Lower lobe of right lung (tissue), 2 donors: ENCODE measurements around the gene IMMP2L. TPM values are rescaled to one million over a fixed set of nuclear protein-coding genes. Genes with fewer than 3 reads are reported as not detected.

Experiments used
- ATAC-seq, 2 donors: fragments of 200-7000 bp; cut with Tn5 transposase; one replicate each; pipeline ENCODE4 v1.9.1; 2020 to 2022; ENCODE audit warnings: mild to moderate bottlenecking in 2 of 2, moderate library complexity in 2 of 2
- DNase-seq: peaks from one replicate; pipeline ENCODE4 v3.0.0-alpha.2; 2020
- H3K27ac ChIP-seq: fragments of 200-600 bp; one replicate; pipeline ENCODE4 v1.8.0; 2022
- H3K27me3 ChIP-seq: fragments of 200-600 bp; one replicate; pipeline ENCODE4 v1.8.0; 2022; ENCODE audit warnings: low read depth
- H3K36me3 ChIP-seq: fragments of 200-600 bp; one replicate; pipeline ENCODE4 v1.8.0; 2022; ENCODE audit warnings: mild to moderate bottlenecking
- H3K4me1 ChIP-seq: fragments of 200-600 bp; one replicate; pipeline ENCODE4 v1.8.0; 2022
- H3K4me3 ChIP-seq: fragments of 200-600 bp; one replicate; pipeline ENCODE4 v1.8.0; 2022; ENCODE audit warnings: mild to moderate bottlenecking
- H3K9me3 ChIP-seq: fragments of 200-600 bp; one replicate; pipeline ENCODE4 v1.8.0; 2022
- intact Hi-C: fragments of 100-400 bp; cut with DNase I; formaldehyde crosslinking; loops from one replicate; pipeline ENCODE4 v1.11.0; 2022
- total RNA-seq: library from RNA; stranded (reverse); fragmentation: NEBNext Ultra II Directional; extraction: Animal tissue kit (Norgen Biotek cat#: 25700); gene quantifications from one replicate; pipeline ENCODE4 v1.2.1, GENCODE V29; 2021
- TF ChIP-seq, protein P1 (sequence below): fragments of 200-600 bp; IDR thresholded peaks from one replicate; pipeline ENCODE4 v1.8.0; 2022; ENCODE audit warnings: antibody characterized with exemption, mild to moderate bottlenecking
- donor health status: DM: no; HTN: yes; CAD: no; lungs with severe emphysema.

Gene IMMP2L
- total RNA-seq, 1 donor from 2014 or later = 14.7 TPM

GRCh38 chr7:111424768-111425167, 137.5 kb downstream of the IMMP2L start:
- ATAC-seq (no peak), DNase-seq (no peak)
- no peaks in the 10 kb centered on the region for H3K9me3 ChIP-seq
- H3K36me3 ChIP-seq = no peaks in the 10 kb centered on the region
- H3K27me3 ChIP-seq = no peaks in the 10 kb centered on the region
- H3K4me3 ChIP-seq = no peak overlapping the region
- TF ChIP-seq, protein P1, sequence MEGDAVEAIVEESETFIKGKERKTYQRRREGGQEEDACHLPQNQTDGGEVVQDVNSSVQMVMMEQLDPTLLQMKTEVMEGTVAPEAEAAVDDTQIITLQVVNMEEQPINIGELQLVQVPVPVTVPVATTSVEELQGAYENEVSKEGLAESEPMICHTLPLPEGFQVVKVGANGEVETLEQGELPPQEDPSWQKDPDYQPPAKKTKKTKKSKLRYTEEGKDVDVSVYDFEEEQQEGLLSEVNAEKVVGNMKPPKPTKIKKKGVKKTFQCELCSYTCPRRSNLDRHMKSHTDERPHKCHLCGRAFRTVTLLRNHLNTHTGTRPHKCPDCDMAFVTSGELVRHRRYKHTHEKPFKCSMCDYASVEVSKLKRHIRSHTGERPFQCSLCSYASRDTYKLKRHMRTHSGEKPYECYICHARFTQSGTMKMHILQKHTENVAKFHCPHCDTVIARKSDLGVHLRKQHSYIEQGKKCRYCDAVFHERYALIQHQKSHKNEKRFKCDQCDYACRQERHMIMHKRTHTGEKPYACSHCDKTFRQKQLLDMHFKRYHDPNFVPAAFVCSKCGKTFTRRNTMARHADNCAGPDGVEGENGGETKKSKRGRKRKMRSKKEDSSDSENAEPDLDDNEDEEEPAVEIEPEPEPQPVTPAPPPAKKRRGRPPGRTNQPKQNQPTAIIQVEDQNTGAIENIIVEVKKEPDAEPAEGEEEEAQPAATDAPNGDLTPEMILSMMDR = no peak
- intact Hi-C loops = no loop called here
- H3K4me1 ChIP-seq = no peaks in the 10 kb centered on the region
- no peak overlapping the region for H3K27ac ChIP-seq

GRCh38 chr7:111414374-111414773, 147.9 kb downstream of the IMMP2L start:
- intact Hi-C loops = no loop called here
- no peaks in the 10 kb centered on the region for H3K27me3 ChIP-seq
- H3K36me3 ChIP-seq = no peaks in the 10 kb centered on the region
- H3K4me1 ChIP-seq = no peaks in the 10 kb centered on the region
- TF ChIP-seq, protein P1 = no peak
- no peaks in the 10 kb centered on the region for H3K9me3 ChIP-seq
- ATAC-seq (no peak), DNase-seq (no peak)
- H3K4me3 ChIP-seq = no peak overlapping the region
- H3K27ac ChIP-seq = no peak overlapping the region

DNA sequence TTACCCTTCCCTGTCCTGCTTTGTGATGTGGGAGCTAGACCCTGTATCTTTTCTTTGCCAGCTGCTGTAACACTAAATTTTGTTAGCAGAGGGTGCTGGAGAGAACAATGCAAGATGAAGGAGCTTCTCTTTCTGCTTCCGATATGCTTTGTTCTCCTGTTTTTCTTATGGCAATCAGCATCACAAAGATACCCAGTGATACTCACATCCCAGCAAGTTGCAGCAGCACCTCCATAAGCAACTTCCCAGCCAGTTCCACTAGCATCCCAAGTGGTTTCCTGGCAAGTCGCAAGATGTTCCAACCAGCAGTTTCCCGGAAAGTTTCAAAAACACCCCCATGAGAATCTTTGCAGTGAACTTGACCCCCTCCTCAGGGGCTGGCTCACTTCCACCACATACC, 148.6 kb downstream of the IMMP2L start:
- DNase-seq (no peak), ATAC-seq (no peak)
- no peaks in the 10 kb centered on the region for H3K9me3 ChIP-seq

GRCh38 chr7:111410899-111411298, 151.4 kb downstream of the IMMP2L start:
- ATAC-seq = no peak
- intact Hi-C loops = no loop called here
- TF ChIP-seq, protein P1 = no peak

More for the DNA sequence above, 148.6 kb downstream of the IMMP2L start:
- Histone ChIP-seq H3K36me3 (no peaks in the 10 kb centered on the region), H3K27me3 (no peaks in the 10 kb centered on the region), H3K4me1 (no peaks in the 10 kb centered on the region), H3K4me3 (no peak overlapping the region), H3K27ac (no peak overlapping the region)
- TF ChIP-seq, protein P1 = no peak
- intact Hi-C loops = no loop called here

GRCh38 chr7:111409714-111410422, 152.4 kb downstream of the IMMP2L start:
- H3K9me3 ChIP-seq = no peaks in the 10 kb centered on the region
- no peak overlapping the region for H3K4me3 ChIP-seq
- TF ChIP-seq, protein P1 = no peak
- intact Hi-C loops = no loop called here
- H3K27me3 ChIP-seq = no peaks in the 10 kb centered on the region
- H3K27ac ChIP-seq = no peak overlapping the region
- DNase-seq = no peak
- H3K36me3 ChIP-seq = no peaks in the 10 kb centered on the region
- ATAC-seq = no peak
- H3K4me1 ChIP-seq = no peaks in the 10 kb centered on the region

More at GRCh38 chr7:111410899-111411298, 151.4 kb downstream of the IMMP2L start:
- no peak for DNase-seq
- Histone ChIP-seq H3K27ac (no peak overlapping the region), H3K27me3 (no peaks in the 10 kb centered on the region), H3K4me1 (no peaks in the 10 kb centered on the region), H3K36me3 (no peaks in the 10 kb centered on the region), H3K4me3 (no peak overlapping the region), H3K9me3 (no peaks in the 10 kb centered on the region)
